GM12891 (cell line): ENCODE data around the gene VPS35L.

Source experiments
- PAX5 ChIP-seq: IDR thresholded peaks from 2 replicates; pipeline ENCODE4 v1.6.1; 2011; ENCODE audit warnings: low read length, moderate library complexity, mild to moderate bottlenecking; ENCODE audit not compliant: insufficient read depth, severe bottlenecking
- POLR2AphosphoS5 ChIP-seq: IDR thresholded peaks from 2 replicates; pipeline ENCODE4 v1.6.1; 2011; ENCODE audit warnings: low read depth, low read length, control low read depth
- SPI1 ChIP-seq: IDR thresholded peaks from 2 replicates; pipeline ENCODE4 v1.6.1; 2011; ENCODE audit warnings: low read depth, low read length, control low read depth

- no peak for TF ChIP-seq SPI1
- TF ChIP-seq POLR2AphosphoS5 = no peak
- TF ChIP-seq PAX5 = no peak
These were observed 19.1 kb downstream of the VPS35L start for GRCh38 chr16:19574615-19575014.
